T-helper 22 cell (primary cell): Measurements from ENCODE around the gene FOXF1.
A peak's percentile ranks its signal among the peaks of the same experiment; 100 is the strongest.

Experiments
- DNase-seq: peaks from one replicate; pipeline ENCODE4 v3.0.0-alpha.2; 2020; ENCODE audit warnings: low read depth

The FOXF1 gene

DNA sequence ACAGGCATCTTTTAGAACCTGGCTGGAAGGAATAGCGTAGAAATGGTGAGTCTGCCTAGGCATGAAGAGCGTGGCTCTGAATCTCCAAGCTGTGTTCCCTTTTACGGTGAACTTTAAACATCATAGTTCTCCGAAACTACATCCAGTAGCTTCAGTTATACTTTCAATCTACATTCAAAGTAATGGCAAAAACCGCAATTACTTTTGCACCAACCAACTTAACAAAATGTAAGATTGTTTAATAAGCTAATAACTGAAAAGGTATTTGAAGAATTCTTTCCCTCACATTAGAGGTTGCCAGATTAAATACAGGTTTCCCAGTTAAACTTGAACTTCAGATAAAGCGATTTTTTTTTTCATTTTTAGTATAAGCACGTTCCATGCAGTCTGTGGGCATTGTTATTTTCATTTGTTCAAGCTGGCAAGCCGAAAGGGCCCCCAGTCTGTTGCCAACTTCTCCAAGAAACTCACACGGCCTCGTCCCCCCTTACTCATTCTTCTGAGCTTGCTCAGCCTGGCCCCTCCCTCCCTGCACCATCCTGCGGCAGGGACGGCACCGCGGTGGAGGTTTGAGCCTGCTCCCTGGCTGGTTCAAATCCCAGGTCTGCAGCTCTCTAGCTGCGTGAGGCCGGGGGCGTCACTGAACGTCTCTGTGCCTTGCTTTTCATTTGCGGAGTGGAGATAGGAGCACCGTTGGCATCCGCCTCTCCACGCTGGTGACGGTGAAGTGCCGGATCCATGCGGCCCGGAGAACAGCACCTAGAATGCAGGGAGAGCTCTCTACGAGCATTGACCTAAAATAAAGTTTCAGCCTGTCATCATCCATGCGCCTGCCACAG lies 48.2 kb downstream of the FOXF1 start:
- DNase-seq, result no peak

DNA sequence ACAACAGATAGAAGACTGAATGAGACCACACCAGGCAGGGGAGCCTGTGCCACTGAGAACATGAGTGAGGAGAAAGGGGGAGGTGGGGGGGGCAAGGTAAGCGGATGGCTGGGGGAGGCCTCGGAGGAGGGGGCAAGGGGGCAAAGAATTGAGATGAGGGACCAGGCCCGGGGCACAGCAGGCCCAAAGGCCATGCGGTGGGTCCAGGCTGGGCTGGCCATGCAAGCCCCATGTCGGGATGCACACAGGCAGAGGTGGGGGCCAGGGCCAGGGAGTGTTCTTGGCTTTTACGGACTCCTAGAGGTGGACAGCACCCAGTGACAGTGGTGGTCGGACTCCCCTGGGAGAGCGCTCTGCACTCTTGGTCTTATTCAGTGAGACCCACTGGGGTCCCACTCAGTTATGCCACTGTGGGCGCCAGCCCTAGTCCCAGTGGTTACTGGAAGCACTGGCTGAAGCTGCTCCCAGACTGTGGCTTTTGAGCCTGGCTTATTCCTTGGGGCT lies 49.5 kb downstream of the FOXF1 start:
- DNase-seq, result no peak

GRCh38 chr16:86562356-86562755 lies 52.0 kb downstream of the FOXF1 start:
- no peak for DNase-seq

- peak; percentile 66 for DNase-seq
These were observed 53.4 kb downstream of the FOXF1 start for GRCh38 chr16:86563469-86564345.
